Mesendoderm (in vitro differentiated cells): ENCODE data around the gene CYB5R4.

Experiments
- DNase-seq: peaks from one replicate; pipeline ENCODE4 v3.0.0; 2013
- H2AK5ac ChIP-seq: 2 replicates; pipeline ENCODE4 v1.6.1; 2013; ENCODE audit warnings: low read length, inconsistent platforms
- H2BK120ac ChIP-seq: 2 replicates; pipeline ENCODE4 v1.6.1; 2013; ENCODE audit warnings: low read depth, mild to moderate bottlenecking, low read length, moderate library complexity, mixed read lengths
- H2BK15ac ChIP-seq: replicated peaks from 2 replicates; pipeline ENCODE4 v1.6.1; 2013; ENCODE audit warnings: low read depth, mild to moderate bottlenecking, moderate library complexity
- H2BK5ac ChIP-seq: 2 replicates; pipeline ENCODE4 v1.6.1; 2013; ENCODE audit warnings: low read length, inconsistent platforms
- H3K18ac ChIP-seq: 2 replicates; pipeline ENCODE4 v1.6.1; 2013; ENCODE audit warnings: mild to moderate bottlenecking, low read length, mixed read lengths
- H3K23ac ChIP-seq: one replicate; pipeline ENCODE4 v1.6.1; 2013; ENCODE audit warnings: low read length
- H3K27ac ChIP-seq: 2 replicates; pipeline ENCODE4 v1.5.1; 2013; ENCODE audit warnings: low read depth, mild to moderate bottlenecking, inconsistent platforms, low read length, moderate library complexity
- H3K27me3 ChIP-seq: 2 replicates; pipeline ENCODE4 v1.6.1; 2013; ENCODE audit warnings: low read length, control low read depth, mild to moderate bottlenecking, inconsistent platforms; ENCODE audit not compliant: insufficient read depth, poor library complexity
- H3K36me3 ChIP-seq: 2 replicates; pipeline ENCODE4 v1.6.1; 2013; ENCODE audit warnings: low read length, inconsistent platforms; ENCODE audit not compliant: control insufficient read depth, insufficient read depth
- H3K4ac ChIP-seq: one replicate; pipeline ENCODE4 v1.6.1; 2013; ENCODE audit warnings: low read depth, mild to moderate bottlenecking, low read length, moderate library complexity
- H3K4me1 ChIP-seq: 2 replicates; pipeline ENCODE4 v1.6.1; 2013; ENCODE audit warnings: low read depth, low read length, inconsistent platforms; ENCODE audit not compliant: control insufficient read depth
- H3K4me2 ChIP-seq: 2 replicates; pipeline ENCODE4 v1.6.1; 2013; ENCODE audit warnings: low read length
- H3K4me3 ChIP-seq: 2 replicates; pipeline ENCODE4 v1.5.1; 2013; ENCODE audit warnings: mild to moderate bottlenecking, low read length
- H3K56ac ChIP-seq: one replicate; pipeline ENCODE4 v1.6.1; 2013; ENCODE audit warnings: low read length
- H3K79me1 ChIP-seq: 2 replicates; pipeline ENCODE4 v1.6.1; 2013; ENCODE audit warnings: low read length, inconsistent platforms
- H3K79me2 ChIP-seq: 2 replicates; pipeline ENCODE4 v1.6.1; 2013; ENCODE audit warnings: mild to moderate bottlenecking, low read length; ENCODE audit not compliant: control insufficient read depth, insufficient read depth
- H3K9ac ChIP-seq: 2 replicates; pipeline ENCODE4 v1.6.1; 2013; ENCODE audit warnings: low read length, inconsistent platforms
- H4K5ac ChIP-seq: one replicate; pipeline ENCODE4 v1.6.1; 2013; ENCODE audit warnings: low read length
- H4K8ac ChIP-seq: one replicate; pipeline ENCODE4 v1.6.1; 2013; ENCODE audit warnings: low read depth, mild to moderate bottlenecking, control low read depth, low read length, moderate library complexity
- WGBS: extraction: QIAGEN DNeasy Blood & Tissue Kit; methylation state at CpG from one replicate; pipeline ENCODE4 v1.1.7; 2013; ENCODE audit warnings: low lambda C conversion rate, missing lambda C conversion rate; ENCODE audit not compliant: insufficient coverage; ENCODE audit errors: extremely low coverage; 5-methylcytosine and 5-hydroxymethylcytosine counted together

CYB5R4 gene

DNA sequence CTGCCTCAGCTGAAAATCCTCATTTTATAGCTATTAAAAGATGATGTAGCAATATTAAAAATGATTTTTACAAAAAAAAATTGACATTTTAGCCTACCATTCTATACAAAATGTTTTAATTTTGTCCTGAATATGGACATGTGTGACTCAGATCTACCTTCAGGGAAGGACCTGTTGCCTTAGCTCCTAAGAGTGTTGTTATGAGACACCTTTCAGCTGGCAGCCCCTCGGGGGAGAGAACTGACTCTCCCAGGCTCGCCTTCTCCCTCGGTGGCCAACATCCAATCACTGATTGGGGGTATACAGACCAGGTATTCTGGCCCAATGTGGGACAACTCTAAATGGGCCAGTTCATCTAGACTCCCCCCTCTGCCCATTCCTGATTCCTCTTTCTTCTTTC, 141.6 kb downstream of the CYB5R4 start:
- H2BK120ac ChIP-seq, result no peak overlapping the region
- H4K5ac ChIP-seq, result no peak overlapping the region
- H3K36me3 ChIP-seq, result no peaks in the 10 kb centered on the region
- H3K4me1 ChIP-seq, result no peaks in the 10 kb centered on the region
- no peak overlapping the region for H3K4ac ChIP-seq
- no peaks in the 10 kb centered on the region for H3K27me3 ChIP-seq
- no peak for DNase-seq
- H3K79me2 ChIP-seq, result no peaks in the 10 kb centered on the region
- H3K4me3 ChIP-seq, result no peak overlapping the region
- H3K79me1 ChIP-seq, result no peaks in the 10 kb centered on the region
- H3K23ac ChIP-seq, result no peak overlapping the region
- WGBS, result no CpG with 5 or more reads among the region's 3 CpGs
- no peak overlapping the region for H3K18ac ChIP-seq
- H4K8ac ChIP-seq, result no peak overlapping the region
- no peak overlapping the region for H2BK5ac ChIP-seq
- H3K9ac ChIP-seq, result no peak overlapping the region
- H2BK15ac ChIP-seq, result no peak overlapping the region
- no peak overlapping the region for H3K56ac ChIP-seq
- no peak overlapping the region for H3K27ac ChIP-seq
- no peak overlapping the region for H2AK5ac ChIP-seq
- H3K4me2 ChIP-seq, result no peak overlapping the region

- no peak overlapping the region for H3K4ac ChIP-seq
- H3K79me2 ChIP-seq, result no peaks in the 10 kb centered on the region
- no peak overlapping the region for H2AK5ac ChIP-seq
- H3K18ac ChIP-seq, result no peak overlapping the region
- H3K56ac ChIP-seq, result no peak overlapping the region
- H3K27ac ChIP-seq, result no peak overlapping the region
- H2BK15ac ChIP-seq, result no peak overlapping the region
- H3K36me3 ChIP-seq, result no peaks in the 10 kb centered on the region
- no peak overlapping the region for H4K5ac ChIP-seq
- 100% methylated on average over 1 of the region's 2 CpGs for WGBS
- no peak overlapping the region for H2BK5ac ChIP-seq
- H3K79me1 ChIP-seq, result no peaks in the 10 kb centered on the region
- H3K9ac ChIP-seq, result no peak overlapping the region
- H3K27me3 ChIP-seq, result no peaks in the 10 kb centered on the region
- no peak overlapping the region for H4K8ac ChIP-seq
- no peak overlapping the region for H3K4me2 ChIP-seq
- no peak overlapping the region for H3K4me3 ChIP-seq
- no peak for DNase-seq
- no peaks in the 10 kb centered on the region for H3K4me1 ChIP-seq
- H3K23ac ChIP-seq, result no peak overlapping the region
- H2BK120ac ChIP-seq, result no peak overlapping the region
Measured at GRCh38 chr6:84002226-84002625, 142.7 kb downstream of the CYB5R4 start.

- Histone ChIP-seq H4K5ac (no peak overlapping the region), H3K79me2 (no peaks in the 10 kb centered on the region), H2BK5ac (no peak overlapping the region), H3K27ac (no peak overlapping the region), H3K36me3 (no peaks in the 10 kb centered on the region), H3K4me1 (no peaks in the 10 kb centered on the region), H2BK15ac (no peak overlapping the region), H3K56ac (no peak overlapping the region), H3K4ac (no peak overlapping the region), H3K4me3 (no peak overlapping the region), H3K79me1 (no peaks in the 10 kb centered on the region), H2AK5ac (no peak overlapping the region), H3K4me2 (no peak overlapping the region), H3K23ac (no peak overlapping the region), H3K18ac (no peak overlapping the region), H4K8ac (no peak overlapping the region), H2BK120ac (no peak overlapping the region), H3K27me3 (no peaks in the 10 kb centered on the region), H3K9ac (no peak overlapping the region)
- no CpG with 5 or more reads among the region's 1 CpG for WGBS
- DNase-seq, result no peak
Measured at GRCh38 chr6:84003131-84003530, 143.6 kb downstream of the CYB5R4 start.

DNA sequence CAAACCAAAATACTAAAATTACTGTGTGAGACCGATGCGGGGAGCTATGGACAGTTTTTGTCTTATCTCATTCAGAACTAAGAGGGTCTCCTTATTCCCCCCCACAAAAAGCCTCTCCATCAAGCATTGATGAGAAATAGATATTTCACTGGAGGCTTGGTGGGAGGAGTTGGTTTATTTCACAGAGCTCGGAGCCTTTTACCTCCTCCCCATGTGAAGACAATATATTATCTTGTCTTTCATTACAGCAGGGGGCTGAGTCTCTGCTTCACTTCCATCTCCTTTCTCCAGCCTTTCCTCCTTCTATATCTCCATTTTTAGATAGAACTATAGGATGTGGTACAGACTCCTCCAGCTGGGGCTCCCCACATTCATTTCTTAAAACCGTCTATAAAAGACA, 144.2 kb downstream of the CYB5R4 start:
- no peaks in the 10 kb centered on the region for H3K79me2 ChIP-seq
- DNase-seq, result no peak
- no peaks in the 10 kb centered on the region for H3K4me1 ChIP-seq
- H3K36me3 ChIP-seq, result no peaks in the 10 kb centered on the region
- no peak overlapping the region for H3K56ac ChIP-seq
- no peak overlapping the region for H3K23ac ChIP-seq
- H3K27me3 ChIP-seq, result no peaks in the 10 kb centered on the region
- no peak overlapping the region for H4K5ac ChIP-seq
- no peak overlapping the region for H3K4me2 ChIP-seq
- no peaks in the 10 kb centered on the region for H3K79me1 ChIP-seq
- H4K8ac ChIP-seq, result no peak overlapping the region
- H3K4ac ChIP-seq, result no peak overlapping the region
- WGBS, result no CpG with 5 or more reads among the region's 4 CpGs
- no peak overlapping the region for H3K4me3 ChIP-seq
- no peak overlapping the region for H3K18ac ChIP-seq
- H2BK15ac ChIP-seq, result no peak overlapping the region
- no peak overlapping the region for H2AK5ac ChIP-seq
- H3K9ac ChIP-seq, result no peak overlapping the region
- H3K27ac ChIP-seq, result no peak overlapping the region
- H2BK120ac ChIP-seq, result no peak overlapping the region
- H2BK5ac ChIP-seq, result no peak overlapping the region

DNA sequence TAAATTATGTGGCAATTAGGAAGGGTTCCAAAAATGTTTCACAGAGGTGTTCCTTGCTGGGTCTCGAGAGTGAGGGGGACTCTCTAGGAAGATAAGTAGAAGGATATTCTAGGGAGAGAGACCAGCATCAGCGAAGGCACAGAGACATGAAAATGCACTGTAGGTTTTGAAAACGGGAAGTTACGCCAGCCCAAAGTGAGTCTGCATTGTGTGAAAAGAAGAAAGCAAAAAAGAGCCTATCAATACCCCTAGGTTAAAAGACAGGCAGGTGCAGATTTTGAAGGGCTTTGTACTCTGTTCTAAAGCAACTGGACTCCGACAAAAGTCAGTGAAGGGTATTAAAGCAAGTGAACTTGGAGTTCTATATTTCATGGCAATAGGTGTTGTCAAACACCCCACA, 148.4 kb downstream of the CYB5R4 start:
- H3K27ac ChIP-seq, result no peak overlapping the region
- no peak overlapping the region for H2AK5ac ChIP-seq
- H3K36me3 ChIP-seq, result no peaks in the 10 kb centered on the region
- DNase-seq, result no peak
- no peak overlapping the region for H3K9ac ChIP-seq
- WGBS, result no CpG with 5 or more reads among the region's 5 CpGs
- H3K56ac ChIP-seq, result no peak overlapping the region
- H4K8ac ChIP-seq, result no peak overlapping the region
- H2BK15ac ChIP-seq, result no peak overlapping the region
- no peak overlapping the region for H3K23ac ChIP-seq
- H3K4me3 ChIP-seq, result no peak overlapping the region
- H3K4me1 ChIP-seq, result no peaks in the 10 kb centered on the region
- H3K18ac ChIP-seq, result no peak overlapping the region
- H2BK120ac ChIP-seq, result no peak overlapping the region
- no peak overlapping the region for H4K5ac ChIP-seq
- no peak overlapping the region for H2BK5ac ChIP-seq
- H3K27me3 ChIP-seq, result no peaks in the 10 kb centered on the region
- H3K79me2 ChIP-seq, result no peaks in the 10 kb centered on the region
- H3K79me1 ChIP-seq, result no peaks in the 10 kb centered on the region
- H3K4me2 ChIP-seq, result no peak overlapping the region
- H3K4ac ChIP-seq, result no peak overlapping the region

GRCh38 chr6:84013354-84013753, 153.9 kb downstream of the CYB5R4 start:
- Histone ChIP-seq H3K4me3 (no peak overlapping the region), H3K23ac (no peak overlapping the region), H3K4me1 (no peaks in the 10 kb centered on the region), H3K36me3 (no peaks in the 10 kb centered on the region), H3K4ac (no peak overlapping the region), H3K27ac (no peak overlapping the region), H4K5ac (no peak overlapping the region), H2BK120ac (no peak overlapping the region), H3K79me2 (no peaks in the 10 kb centered on the region), H4K8ac (no peak overlapping the region), H3K79me1 (no peaks in the 10 kb centered on the region), H3K18ac (no peak overlapping the region), H3K4me2 (no peak overlapping the region), H3K56ac (no peak overlapping the region), H2AK5ac (no peak overlapping the region), H2BK15ac (no peak overlapping the region), H3K27me3 (no peaks in the 10 kb centered on the region), H2BK5ac (no peak overlapping the region), H3K9ac (no peak overlapping the region)
- DNase-seq, result no peak
- no CpG with 5 or more reads among the region's 2 CpGs for WGBS
